HG03469 (cell line): ENCODE results near the gene DCN.

ENCODE experiments used
- ATAC-seq: cut with Tn5 transposase; IDR thresholded peaks from one replicate; pipeline ENCODE4 v1.9.1; 2021; ENCODE audit warnings: mild to moderate bottlenecking, moderate library complexity, moderate number of reproducible peaks; ENCODE audit not compliant: unreplicated experiment

The DCN gene

DNA sequence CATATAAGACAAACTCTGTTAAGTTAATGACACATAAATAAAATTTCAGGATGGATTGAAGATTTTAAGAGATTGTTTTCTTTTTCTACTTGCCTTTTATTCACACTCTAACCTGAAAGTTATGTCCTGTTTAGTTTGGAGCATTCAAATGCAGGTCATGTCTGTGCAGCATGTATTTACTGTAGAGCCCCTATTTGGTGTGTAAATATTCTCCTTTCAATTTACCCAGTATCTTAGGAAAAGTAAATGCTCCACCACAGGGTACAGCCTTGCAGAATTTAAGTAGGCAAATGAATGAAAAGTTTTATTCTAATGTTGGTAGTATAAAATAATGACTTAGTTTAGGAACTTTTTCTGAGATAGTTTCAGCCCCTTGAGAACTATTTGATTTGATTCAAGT is 6.2 kb upstream of the DCN start:
- no peak for ATAC-seq

DNA sequence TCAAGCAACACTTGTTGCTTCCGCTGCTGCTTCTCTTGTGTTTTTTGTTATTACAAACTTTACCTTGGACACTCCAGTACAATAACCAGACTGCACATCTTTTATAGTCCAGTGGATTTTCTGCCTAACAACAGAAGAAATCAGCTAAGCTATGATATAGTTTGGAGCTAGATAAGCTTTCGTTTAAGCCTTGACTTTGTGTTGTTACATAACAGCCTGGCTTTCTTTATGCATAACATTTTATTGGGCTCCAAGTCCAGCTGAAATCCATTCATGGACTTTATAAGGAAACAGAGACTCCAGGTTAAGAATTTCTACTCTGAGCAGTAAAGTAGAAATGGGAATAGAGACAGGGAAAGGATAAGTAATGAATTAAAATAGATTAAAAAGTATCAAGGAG is 3.5 kb upstream of the DCN start:
- no peak for ATAC-seq

DNA sequence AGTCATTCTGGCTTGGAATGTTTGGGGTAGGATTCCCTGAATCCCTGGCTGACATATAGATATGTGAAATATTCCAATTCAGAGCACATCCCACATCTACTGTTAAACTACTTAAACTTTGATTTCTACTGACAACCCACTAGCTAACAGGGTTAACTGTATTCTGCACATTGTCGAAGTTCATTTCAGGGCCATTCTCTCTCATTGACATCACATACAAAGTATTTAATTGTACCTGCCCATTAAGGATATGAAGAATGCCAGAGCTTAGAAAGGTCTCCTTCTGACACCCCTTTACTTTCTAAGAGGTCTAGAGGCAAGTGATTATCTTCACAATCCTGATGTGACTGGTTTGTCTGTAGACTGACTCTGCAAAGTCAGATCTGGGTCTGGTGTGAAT is 2.8 kb upstream of the DCN start:
- ATAC-seq: no peak

DNA sequence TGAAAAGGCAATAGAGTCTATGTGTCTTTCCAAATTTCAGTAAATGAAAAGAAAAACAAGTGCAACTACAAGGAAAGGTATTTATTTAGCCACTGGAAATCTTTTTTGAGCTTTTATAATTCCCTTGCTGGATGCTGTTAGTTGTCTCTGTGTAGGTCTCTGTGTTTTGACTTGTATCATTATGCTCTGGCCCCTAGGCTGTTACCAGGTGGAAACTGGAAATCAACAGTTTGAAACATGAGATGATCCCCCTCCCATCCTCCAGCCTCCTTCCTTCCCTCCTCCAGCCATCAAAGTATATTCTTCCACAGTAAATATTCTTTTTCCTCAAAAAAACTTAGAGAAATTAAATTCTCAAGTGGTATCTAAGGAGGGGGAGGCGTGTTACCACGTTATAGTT is 934 bp upstream of the DCN start:
- ATAC-seq: no peak

DNA sequence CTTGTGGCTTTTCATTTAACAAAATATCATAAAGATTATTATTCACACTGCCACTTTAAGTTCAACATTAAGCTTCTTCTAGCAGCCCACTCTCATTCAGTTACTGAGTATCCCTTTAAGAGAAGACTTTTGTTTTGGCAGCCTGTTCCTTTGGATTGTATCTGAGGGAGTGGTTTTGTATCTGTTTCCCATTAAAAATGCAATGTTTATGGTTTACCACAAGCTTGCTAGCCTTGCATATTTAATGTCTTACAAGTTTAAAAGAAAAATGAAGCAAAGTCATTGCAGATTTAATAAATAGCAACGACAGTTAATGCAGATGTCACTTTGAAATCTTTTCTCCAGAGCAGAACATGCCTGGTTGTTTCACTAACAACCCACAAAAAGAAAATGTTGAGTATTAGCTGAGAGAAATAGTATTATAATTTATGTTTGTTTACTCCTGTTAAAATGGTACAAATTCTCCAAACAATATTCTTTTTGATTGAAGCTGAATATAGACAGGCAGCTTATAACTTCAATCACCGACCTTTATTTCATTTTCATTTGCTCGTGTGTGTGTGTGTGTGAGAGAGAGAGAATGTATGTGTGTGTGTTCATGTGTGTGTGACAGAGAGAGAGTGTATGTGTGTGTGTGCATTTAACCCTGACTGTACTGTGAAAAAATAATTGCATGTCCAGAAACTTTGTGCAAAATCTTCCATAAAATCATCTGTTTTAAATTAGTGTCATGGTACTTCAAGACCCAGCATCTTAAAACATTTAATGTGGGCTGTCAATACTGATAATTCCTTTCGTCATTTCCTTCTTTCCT is 1.8 kb downstream of the DCN start:
- no peak for ATAC-seq

DNA sequence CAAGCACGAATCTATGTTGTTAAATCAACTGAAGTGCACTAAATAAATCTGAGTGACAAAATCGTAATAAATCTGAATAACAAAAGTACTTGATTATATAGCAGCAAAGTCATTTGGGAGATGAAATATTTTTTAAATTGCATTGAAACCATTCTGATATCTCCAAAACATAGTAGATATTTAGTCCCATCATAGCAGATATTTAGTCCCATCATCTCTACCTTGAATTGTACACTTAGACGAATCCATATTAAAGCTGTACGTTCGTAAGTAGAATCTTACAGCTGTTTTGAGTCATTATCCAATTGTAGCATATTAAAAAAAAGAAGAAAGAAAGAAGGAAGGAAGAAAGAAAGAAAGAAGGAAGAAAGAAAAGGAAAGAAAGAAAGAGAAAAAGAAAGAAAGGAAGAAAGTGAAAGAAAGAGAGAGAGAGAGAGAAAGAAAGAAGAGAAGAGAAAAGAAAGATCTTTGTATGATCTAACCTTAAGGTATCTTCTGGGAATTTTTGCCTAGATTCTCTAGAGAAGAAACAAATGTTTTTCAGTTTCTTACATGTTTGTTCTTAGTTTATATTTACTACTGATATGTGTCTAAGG is 2.6 kb downstream of the DCN start:
- ATAC-seq: no peak

DNA sequence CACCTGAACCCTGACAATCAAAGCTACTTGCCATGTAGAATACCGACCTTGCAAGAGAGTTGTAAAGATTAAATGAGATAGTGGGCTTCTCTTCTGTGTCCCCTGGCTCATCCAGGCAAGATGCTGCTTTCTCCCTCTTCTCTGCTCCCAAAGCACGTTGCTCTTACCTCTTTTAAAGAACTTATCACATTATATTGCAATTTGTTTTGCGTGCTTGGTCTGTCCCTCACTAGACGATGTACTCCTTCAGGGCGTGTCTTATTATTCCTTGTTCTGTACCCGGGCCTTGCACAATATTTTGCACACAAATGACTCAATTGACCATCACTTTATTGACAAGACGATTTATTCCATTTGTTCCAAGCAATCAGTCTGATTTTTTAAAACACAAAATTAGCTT is 3.3 kb downstream of the DCN start:
- ATAC-seq: no peak

DNA sequence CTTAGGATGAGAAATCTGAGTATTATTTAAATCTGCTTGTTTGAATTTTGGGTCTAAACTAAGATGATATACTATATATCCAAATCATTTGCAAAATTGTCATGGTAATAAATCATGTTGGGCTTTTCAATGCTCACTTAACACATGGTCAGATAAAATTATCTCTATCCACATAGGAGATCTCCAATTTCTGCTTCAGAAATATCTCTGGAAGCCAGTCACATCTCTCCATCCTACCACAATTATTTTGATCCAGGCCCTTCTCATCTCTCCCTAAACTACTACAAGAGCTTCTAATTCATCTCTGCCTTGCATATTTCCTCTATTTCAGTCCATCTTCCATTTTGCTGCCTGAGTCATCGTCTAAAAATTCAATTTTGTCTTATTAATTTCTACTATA is 3.8 kb downstream of the DCN start:
- ATAC-seq: no peak

DNA sequence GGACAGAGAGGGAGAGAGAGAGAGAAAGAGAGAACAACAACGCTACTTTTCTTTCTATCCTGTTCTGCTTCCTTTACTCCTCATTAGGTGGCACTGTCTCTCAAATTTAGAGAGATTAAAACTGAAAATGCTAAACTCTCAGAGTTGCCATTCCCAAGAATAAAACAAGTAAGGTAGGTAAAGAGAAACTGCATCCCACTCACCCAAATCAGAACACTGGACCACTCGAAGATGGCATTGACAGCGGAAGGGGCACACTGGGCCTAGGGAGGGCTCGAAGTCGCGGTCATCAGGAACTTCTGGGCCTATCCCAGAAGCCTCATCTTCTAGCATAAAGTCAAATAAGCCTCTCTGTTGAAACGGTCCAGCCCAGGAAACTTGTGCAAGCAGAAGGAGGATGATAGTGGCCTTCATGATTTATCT is 4.5 kb downstream of the DCN start:
- no peak for ATAC-seq

DNA sequence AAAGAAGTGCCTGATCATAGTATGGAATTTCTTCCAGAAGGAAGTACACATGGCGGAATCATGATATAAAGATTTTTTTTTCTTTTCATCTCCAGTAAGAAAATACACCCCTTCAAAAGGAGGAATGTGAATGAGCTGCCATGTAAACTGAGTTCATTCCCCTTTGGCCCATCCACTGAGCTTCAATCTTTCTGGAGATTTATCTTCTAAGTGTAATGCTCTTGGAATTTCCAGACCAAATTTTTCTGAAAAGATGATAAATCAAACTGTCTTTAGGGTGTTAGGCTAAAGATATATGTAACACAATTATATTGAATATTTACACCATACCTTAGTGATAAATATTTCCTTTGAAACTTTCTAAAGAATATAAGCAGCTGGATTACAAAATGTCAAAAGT is 5.2 kb downstream of the DCN start:
- ATAC-seq: no peak

DNA sequence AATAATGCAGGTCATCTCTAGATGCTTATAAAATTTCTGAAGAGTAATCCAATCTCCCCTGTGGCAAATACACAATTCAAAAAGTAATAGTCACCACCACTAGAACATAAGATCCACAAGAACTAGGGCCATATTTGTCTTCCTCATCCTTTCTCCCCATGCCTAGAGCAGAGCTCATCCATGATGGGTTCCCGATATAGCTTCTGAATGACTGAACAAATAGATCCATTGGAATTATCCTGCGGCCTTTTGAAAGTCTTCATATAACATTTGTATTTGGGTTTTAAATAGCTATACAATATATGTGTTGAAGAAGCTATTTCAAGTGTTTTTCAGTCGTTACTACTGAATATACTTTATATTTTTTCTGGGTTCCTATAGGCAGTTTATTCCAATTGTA is 5.7 kb downstream of the DCN start:
- ATAC-seq: no peak

DNA sequence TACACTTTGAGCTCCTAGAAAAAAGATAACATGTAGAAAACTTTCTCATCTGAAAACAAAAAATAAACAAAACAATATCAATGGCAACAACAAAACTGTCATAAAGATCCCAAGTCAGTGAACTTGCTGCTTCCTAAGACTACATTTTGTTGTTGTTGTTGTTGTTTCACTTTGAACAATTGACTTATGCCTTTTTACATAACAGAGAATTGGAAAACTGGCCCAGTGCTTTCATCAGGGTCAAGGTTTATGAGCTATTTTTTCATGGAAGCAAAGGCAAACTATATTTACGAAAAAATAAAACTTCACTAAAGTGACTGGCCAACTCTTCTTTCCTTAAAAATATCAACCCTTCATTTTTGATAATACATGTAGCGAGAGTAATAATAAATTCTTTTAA is 6.3 kb downstream of the DCN start:
- no peak for ATAC-seq

DNA sequence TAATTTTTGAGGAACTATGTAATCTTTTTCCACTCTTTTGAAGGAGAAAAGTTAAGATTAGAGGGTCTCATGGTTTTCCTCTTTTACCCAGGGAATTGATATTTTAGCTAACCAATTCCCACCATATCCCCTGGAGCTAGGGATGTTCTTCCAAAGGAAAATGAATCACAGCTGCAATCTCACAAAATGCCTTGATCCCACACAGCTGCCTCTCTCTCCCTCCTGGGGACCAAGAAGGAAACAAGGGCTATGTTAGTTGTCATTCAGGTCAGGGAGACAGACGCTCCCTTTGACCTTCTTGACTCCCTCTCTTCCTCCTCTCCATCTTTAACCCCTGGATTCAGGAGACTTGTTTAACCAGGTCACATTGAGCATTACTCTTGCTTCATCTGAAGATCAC is 9.5 kb downstream of the DCN start:
- ATAC-seq: no peak

DNA sequence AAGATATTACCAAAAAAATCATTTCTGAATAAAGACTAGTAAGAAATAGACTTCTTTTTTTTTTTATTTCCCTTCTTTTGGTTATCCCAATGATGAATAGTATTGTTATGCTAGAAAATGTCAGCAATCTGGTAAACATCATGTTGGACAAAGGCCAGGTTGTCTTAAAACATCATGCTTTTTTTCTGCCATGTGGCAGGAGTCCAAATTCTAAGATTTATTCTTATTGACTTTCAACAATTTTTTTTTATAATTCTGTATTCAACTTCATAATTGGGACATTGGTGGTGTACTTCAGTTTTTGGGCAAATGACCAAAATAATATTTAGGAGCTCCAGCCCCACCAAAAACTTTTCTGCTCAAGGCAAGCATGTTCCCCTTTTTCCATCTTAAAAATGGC is 10.5 kb downstream of the DCN start:
- no peak for ATAC-seq

DNA sequence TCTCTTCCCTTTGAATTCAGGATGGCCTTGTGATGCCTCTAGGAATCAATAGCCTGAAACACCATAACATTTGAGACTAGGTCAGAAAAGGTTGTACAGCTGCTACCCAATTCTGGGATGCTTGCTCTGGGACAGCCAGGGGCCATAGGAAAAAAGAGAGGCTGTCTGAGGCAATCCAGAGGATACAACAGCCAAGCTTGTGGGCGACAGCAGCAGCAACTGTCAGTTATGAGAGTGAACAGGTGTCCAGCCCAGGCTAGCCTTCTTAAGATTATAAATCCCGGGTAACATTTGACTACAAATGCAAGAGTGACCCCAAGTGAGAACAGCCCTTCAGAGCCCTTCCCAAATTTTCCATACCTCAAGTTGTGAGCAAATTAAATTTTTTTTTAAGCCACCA is 11.1 kb downstream of the DCN start:
- ATAC-seq: no peak

DNA sequence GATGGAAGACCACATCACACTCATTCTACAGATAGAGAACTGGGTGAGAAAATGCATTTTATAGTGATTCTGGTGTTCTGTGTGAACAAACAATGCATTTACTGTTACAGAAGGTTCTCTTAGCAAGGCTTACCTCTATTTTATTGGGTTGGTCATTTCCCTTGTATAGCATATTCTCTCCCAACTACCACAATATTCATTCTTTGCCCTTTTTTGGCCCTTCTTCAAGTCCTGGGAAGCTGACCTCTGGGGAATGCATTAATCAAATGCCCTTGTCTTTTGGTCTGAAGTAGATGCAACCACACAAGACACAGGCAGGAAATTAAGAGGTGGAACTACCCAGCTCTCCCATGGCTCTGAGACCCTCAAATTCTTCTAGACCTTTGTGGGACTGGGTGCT is 19.5 kb downstream of the DCN start:
- ATAC-seq: no peak

DNA sequence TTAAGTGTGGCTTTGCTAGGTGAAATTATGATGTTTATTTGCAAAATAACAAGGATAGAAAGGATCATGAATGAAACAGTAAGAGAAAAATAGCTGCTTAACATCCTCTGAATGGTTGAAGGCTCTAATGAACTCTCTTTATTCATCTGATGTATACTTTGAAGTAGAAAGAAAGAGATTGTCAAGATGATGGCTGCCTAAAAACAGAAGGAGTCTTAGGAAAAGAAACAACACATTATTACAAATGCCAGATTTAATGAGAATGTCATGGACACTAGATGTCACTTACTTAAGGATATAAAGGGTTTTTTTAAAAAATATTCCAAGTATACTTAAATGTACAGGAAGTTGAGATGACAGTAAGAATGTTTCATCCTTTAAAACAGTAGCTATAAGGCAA is 21.6 kb downstream of the DCN start:
- ATAC-seq: no peak

DNA sequence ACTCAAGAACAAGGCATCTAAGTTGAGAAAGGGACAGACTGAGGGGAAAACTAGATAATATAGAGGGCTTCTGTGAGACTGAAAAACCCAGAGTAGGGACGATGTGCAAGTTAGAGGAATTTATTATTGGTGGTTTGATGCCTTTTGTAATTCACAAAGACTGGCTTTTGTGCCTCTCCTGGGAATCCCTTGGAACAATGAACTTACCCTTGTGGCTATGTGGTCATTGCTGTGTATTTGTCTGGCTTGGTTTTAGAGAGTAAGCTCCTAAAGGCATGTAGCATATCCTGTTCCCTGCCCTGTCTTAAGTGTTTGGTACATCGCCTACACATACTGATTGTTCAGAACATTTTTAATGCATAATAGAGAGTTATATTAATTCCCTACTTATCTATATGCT is 26.6 kb downstream of the DCN start:
- ATAC-seq: no peak

DNA sequence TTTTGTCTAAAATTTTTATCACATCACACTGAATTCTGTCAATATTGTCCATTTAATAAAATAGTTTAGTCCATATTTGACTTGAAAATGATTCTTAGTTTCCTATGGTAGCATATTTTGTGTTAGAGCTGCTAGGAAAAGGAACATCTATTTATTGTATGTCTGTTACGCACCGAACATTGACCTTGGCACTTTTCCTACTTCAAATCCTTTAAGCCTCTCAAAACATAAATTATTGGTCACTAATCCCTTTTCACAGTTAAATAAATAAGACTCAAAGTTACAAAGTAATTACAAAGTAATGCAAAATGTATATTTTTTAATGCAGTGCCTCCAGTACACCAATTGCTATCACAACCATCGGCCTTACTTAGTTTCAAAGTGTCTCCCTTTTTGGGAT is 28.5 kb downstream of the DCN start:
- no peak for ATAC-seq

DNA sequence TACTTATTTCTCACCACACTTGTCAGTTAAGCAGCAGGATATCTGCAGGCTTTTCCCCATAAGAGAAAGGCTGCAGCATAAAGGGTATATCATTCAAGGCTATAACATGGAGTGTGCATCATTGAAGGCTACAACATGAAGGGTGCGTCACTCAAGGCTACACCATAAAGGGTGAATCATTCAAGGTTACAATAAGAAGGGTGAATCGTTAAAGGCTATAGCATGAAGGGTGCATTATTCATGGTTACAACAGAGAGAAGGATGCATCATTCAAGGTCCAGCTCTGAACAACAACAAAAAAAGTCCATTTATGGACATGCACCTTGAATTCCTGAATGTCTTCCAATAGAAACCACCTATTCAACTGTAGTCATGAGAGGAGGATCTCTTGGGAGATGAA is 38.6 kb downstream of the DCN start:
- ATAC-seq: no peak

DNA sequence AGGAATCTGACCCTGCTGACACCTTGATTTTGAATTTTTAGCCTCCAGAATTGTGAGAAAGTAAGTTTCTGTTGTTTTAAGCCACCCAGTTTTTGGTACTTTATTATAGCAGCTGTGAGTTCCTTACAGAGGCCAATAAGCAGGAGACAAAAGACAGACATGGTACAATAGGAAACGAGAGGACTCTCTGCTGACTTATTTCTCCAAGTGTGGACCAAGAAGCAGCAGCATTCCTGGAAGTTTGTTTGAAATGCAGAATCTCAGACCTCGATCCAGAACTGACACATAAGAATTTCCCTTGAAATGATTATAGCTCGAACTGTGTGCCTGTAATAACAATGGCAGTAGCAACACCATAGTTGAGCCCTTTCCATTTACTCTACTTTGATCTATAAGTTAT is 39.4 kb downstream of the DCN start:
- no peak for ATAC-seq

DNA sequence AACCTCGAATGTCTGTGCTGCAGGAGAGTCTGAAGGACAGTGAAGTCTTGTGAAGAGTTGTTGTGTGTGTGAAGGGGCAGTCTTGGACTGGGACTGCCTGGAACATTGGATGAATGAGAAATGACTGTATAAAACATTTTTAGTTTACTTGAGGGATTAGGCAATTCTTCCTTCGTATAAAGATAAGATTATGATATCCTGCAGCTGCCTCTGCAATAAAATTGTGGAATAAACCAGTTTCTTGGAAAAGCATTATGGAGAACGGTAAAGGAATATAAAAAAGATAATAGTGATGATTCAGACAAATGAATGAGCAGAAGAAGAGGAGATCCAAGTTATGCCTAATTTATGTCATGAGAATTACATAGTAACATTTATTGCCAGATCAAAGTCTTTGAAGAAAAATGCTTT is 40.4 kb downstream of the DCN start:
- no peak for ATAC-seq
